Measurements from ENCODE around the gene HMGN3. TPM values are rescaled to one million over a fixed set of nuclear protein-coding genes. Genes with fewer than 3 reads are reported as not detected.

HMGN3 gene
- total and polyA plus RNA-seq, 4 donors = 78.4 to 351 (median 188) TPM

- no peak overlapping the region for H3K27ac ChIP-seq (ENCODE audit: low read depth in 1 of 2, low read length in 1 of 2)
- H3K36me3 ChIP-seq (ENCODE audit: control insufficient read depth in 4 of 4, insufficient read depth in 4 of 4, low read length in 4 of 4) = peaks cover 0 to 3% (median 0%) of the 10 kb centered on the region in 4 donors
- ATAC-seq (ENCODE audit: insufficient read depth, low FRiP score) (no peak), DNase-seq (no peak)
- peaks cover 0 to 5% (median 2%) of the 10 kb centered on the region in 5 donors for H3K4me1 ChIP-seq (ENCODE audit: control insufficient read depth in 5 of 5, insufficient read depth in 5 of 5, low read length in 5 of 5)
- H3K27me3 ChIP-seq (ENCODE audit: control insufficient read depth in 3 of 3, insufficient read depth in 3 of 3, low read length in 2 of 3) = no peaks in the 10 kb centered on the region
- no peak overlapping the region for H3K4me3 ChIP-seq
- no peak for TF ChIP-seq CTCF (IDR thresholded peaks at IDR 0.05; ENCODE audit: control extremely low read depth, extremely low read depth)
- no peaks in the 10 kb centered on the region for H3K9me3 ChIP-seq (ENCODE audit: control insufficient read depth in 4 of 4, insufficient read depth in 3 of 4, low read length in 3 of 4)
- no peak overlapping the region for H3K9ac ChIP-seq (ENCODE audit: insufficient read depth in 1 of 2, low read length in 2 of 2)
Observed at GRCh38 chr6:79231666-79232065, 2.8 kb downstream of the HMGN3 start.

GRCh38 chr6:79231101-79231500 lies 3.4 kb downstream of the HMGN3 start:
- H3K27me3 ChIP-seq (ENCODE audit: control insufficient read depth in 3 of 3, insufficient read depth in 3 of 3, low read length in 2 of 3) = no peaks in the 10 kb centered on the region
- H3K27ac ChIP-seq (ENCODE audit: low read depth in 1 of 2, low read length in 1 of 2) = no peak overlapping the region
- ATAC-seq (ENCODE audit: insufficient read depth, low FRiP score) (no peak), DNase-seq (no peak)
- H3K36me3 ChIP-seq (ENCODE audit: control insufficient read depth in 4 of 4, insufficient read depth in 4 of 4, low read length in 4 of 4) = peaks cover 0 to 3% (median 0%) of the 10 kb centered on the region in 4 donors
- 74 to 86% methylated on average over 4 of the region's 4 CpGs for WGBS, 2 donors
- no peak overlapping the region for H3K4me3 ChIP-seq
- no peak overlapping the region for H3K9ac ChIP-seq (ENCODE audit: insufficient read depth in 1 of 2, low read length in 2 of 2)
- no peaks in the 10 kb centered on the region for H3K9me3 ChIP-seq (ENCODE audit: control insufficient read depth in 4 of 4, insufficient read depth in 3 of 4, low read length in 3 of 4)
- TF ChIP-seq CTCF (IDR thresholded peaks at IDR 0.05; ENCODE audit: control extremely low read depth, extremely low read depth) = no peak
- peaks cover 0 to 5% (median 2%) of the 10 kb centered on the region in 5 donors for H3K4me1 ChIP-seq (ENCODE audit: control insufficient read depth in 5 of 5, insufficient read depth in 5 of 5, low read length in 5 of 5)

GRCh38 chr6:79230149-79230548 lies 4.3 kb downstream of the HMGN3 start:
- no peak overlapping the region for H3K9ac ChIP-seq (ENCODE audit: insufficient read depth in 1 of 2, low read length in 2 of 2)
- WGBS, 2 donors = 81 to 88% methylated on average over 2 of the region's 2 CpGs
- DNase-seq = no peak
- H3K36me3 ChIP-seq (ENCODE audit: control insufficient read depth in 4 of 4, insufficient read depth in 4 of 4, low read length in 4 of 4) = peaks cover 0 to 3% (median 0%) of the 10 kb centered on the region in 4 donors
- TF ChIP-seq CTCF (IDR thresholded peaks at IDR 0.05; ENCODE audit: control extremely low read depth, extremely low read depth) = no peak
- no peak overlapping the region for H3K27ac ChIP-seq (ENCODE audit: low read depth in 1 of 2, low read length in 1 of 2)
- ATAC-seq (ENCODE audit: insufficient read depth, low FRiP score) = no peak
- H3K4me3 ChIP-seq = no peak overlapping the region
- H3K27me3 ChIP-seq (ENCODE audit: control insufficient read depth in 3 of 3, insufficient read depth in 3 of 3, low read length in 2 of 3) = no peaks in the 10 kb centered on the region
- no peaks in the 10 kb centered on the region for H3K9me3 ChIP-seq (ENCODE audit: control insufficient read depth in 4 of 4, insufficient read depth in 3 of 4, low read length in 3 of 4)
- H3K4me1 ChIP-seq (ENCODE audit: control insufficient read depth in 5 of 5, insufficient read depth in 5 of 5, low read length in 5 of 5) = peaks cover 0 to 7% (median 2%) of the 10 kb centered on the region in 5 donors

GRCh38 chr6:79227445-79227844 lies 7.0 kb downstream of the HMGN3 start:
- ATAC-seq (ENCODE audit: insufficient read depth, low FRiP score) (no peak), DNase-seq (no peak)
- peaks cover 0 to 12% (median 2%) of the 10 kb centered on the region in 5 donors for H3K4me1 ChIP-seq (ENCODE audit: control insufficient read depth in 5 of 5, insufficient read depth in 5 of 5, low read length in 5 of 5)
- no peak overlapping the region for H3K27ac ChIP-seq (ENCODE audit: low read depth in 1 of 2, low read length in 1 of 2)
- WGBS, 2 donors = 94 to 98% methylated on average over 1 of the region's 1 CpG
- TF ChIP-seq CTCF (IDR thresholded peaks at IDR 0.05; ENCODE audit: control extremely low read depth, extremely low read depth) = no peak
- no peak overlapping the region for H3K4me3 ChIP-seq
- peaks cover 0 to 7% (median 0%) of the 10 kb centered on the region in 4 donors for H3K36me3 ChIP-seq (ENCODE audit: control insufficient read depth in 4 of 4, insufficient read depth in 4 of 4, low read length in 4 of 4)
- no peaks in the 10 kb centered on the region for H3K9me3 ChIP-seq (ENCODE audit: control insufficient read depth in 4 of 4, insufficient read depth in 3 of 4, low read length in 3 of 4)
- no peak overlapping the region for H3K9ac ChIP-seq (ENCODE audit: insufficient read depth in 1 of 2, low read length in 2 of 2)
- no peaks in the 10 kb centered on the region for H3K27me3 ChIP-seq (ENCODE audit: control insufficient read depth in 3 of 3, insufficient read depth in 3 of 3, low read length in 2 of 3)

All from lung (tissue), 12 donors.